ENCODE results near the gene THUMPD3. TPM values are rescaled to one million over a fixed set of nuclear protein-coding genes. Genes with fewer than 3 reads are reported as not detected.

THUMPD3 gene
- total and polyA plus RNA-seq, 9 of the 15 experiments (the other 6 are each of a cell fraction or from before 2014, with no cell fraction given) = 58.3 to 132 (median 113) TPM

GRCh38 chr3:9346141-9346540, 16.7 kb upstream of the THUMPD3 start:
- H4K20me1 ChIP-seq (replicated peaks; ENCODE audit: control insufficient read depth, insufficient read depth, low read length) = no peaks in the 10 kb centered on the region
- no peak for ATAC-seq
- intact Hi-C loops (cut with micrococcal nuclease) (no loop called here), in situ Hi-C loops (cut with MboI) (no loop called here)
- no peaks in the 10 kb centered on the region for H3K9me3 ChIP-seq (replicated peaks; ENCODE audit: control insufficient read depth, insufficient read depth, low read depth, low read length)
- POLR2A ChIA-PET = interaction anchor here (0.7 kb wide), 1 partner anchor 308 kb away, joined by 4 read pairs; no protein-coding TSS in a partner anchor
- no peaks in the 10 kb centered on the region for H3K36me3 ChIP-seq (ENCODE audit: control insufficient read depth, insufficient read depth, low read length)
- no peak overlapping the region for H3K9ac ChIP-seq (ENCODE audit: insufficient read depth in 1 of 2, low read depth in 2 of 2, low read length in 2 of 2)
- H3K9me1 ChIP-seq (ENCODE audit: control insufficient read depth, insufficient read depth, low read length) = no peaks in the 10 kb centered on the region
- no peak for DNase-seq (ENCODE audit: extremely low read depth in 1 of 4, low spot score in 3 of 4)
- no peak overlapping the region for H2AFZ ChIP-seq (ENCODE audit: low read depth, low read length)
- H3K4me2 ChIP-seq (ENCODE audit: insufficient read depth, low read length) = no peak overlapping the region
- H3K79me2 ChIP-seq (ENCODE audit: control insufficient read depth, insufficient read depth, low read length) = no peaks in the 10 kb centered on the region
- CTCF ChIA-PET (ENCODE audit: low intra/inter-chr PET ratio) = no interaction called here
- BruUV-seq (replicated peaks) = no TSS peak
- FAIRE-seq = no peak
- no peak overlapping the region for H3K27ac ChIP-seq (ENCODE audit: extremely low read depth, low read depth, low read length)
- H3K4me3 ChIP-seq = no peak overlapping the region
- WGBS (ENCODE audit: insufficient coverage, low coverage, missing lambda C conversion rate) = 47% methylated on average over 1 of the region's 1 CpG
- H3K4me1 ChIP-seq (replicated peaks in 1 of 2; ENCODE audit: control insufficient read depth in 2 of 2, insufficient read depth in 2 of 2, low read length in 2 of 2) = no peaks in the 10 kb centered on the region
- peaks cover 28 to 33% of the 10 kb centered on the region in 2 experiments; a peak in 4 of 5 replicates for H3K27me3 ChIP-seq (ENCODE audit: control insufficient read depth in 2 of 2, insufficient read depth in 2 of 2, low read length in 2 of 2)
- no peak for TF ChIP-seq CTCF (IDR thresholded peaks at IDR 0.05 in 2 of 3, conservative IDR thresholded peaks at IDR 0.05 in 1 of 3; ENCODE audit: insufficient read depth in 2 of 3, low read depth in 1 of 3, low read length in 3 of 3)
- no peak for TF ChIP-seq NCOA6 (IDR thresholded peaks at IDR 0.05)
- no peak for TF ChIP-seq ZBTB12 (CRISPR knock-in tag; IDR thresholded peaks at IDR 0.05)
- TF ChIP-seq SP2 (IDR thresholded peaks at IDR 0.05; ENCODE audit: extremely low read depth, low read depth, low read length, poor library complexity, severe bottlenecking) = no peak
- TF ChIP-seq ZNF431 (CRISPR knock-in tag; IDR thresholded peaks at IDR 0.05) = no peak
- TF ChIP-seq TRIM25 (IDR thresholded peaks at IDR 0.05; ENCODE audit: borderline replicate concordance) = no peak
- TF ChIP-seq CBX2 (IDR thresholded peaks at IDR 0.05; ENCODE audit: insufficient read depth, low read length, poor library complexity, severe bottlenecking) = no peak
- TF ChIP-seq ZFPM2 (CRISPR knock-in tag; IDR thresholded peaks at IDR 0.05) = no peak
- TF ChIP-seq CHCHD3 (CRISPR knock-in tag; IDR thresholded peaks at IDR 0.05) = no peak
- TF ChIP-seq SIN3B (IDR thresholded peaks at IDR 0.05; ENCODE audit: low read depth) = no peak
- no peak for TF ChIP-seq U2AF2 (optimal IDR thresholded peaks at IDR 0.05; ENCODE audit: low read depth, low read length)
- no peak for TF ChIP-seq ZNF41 (CRISPR knock-in tag; conservative IDR thresholded peaks at IDR 0.05)
- no peak for TF ChIP-seq STAT5B (CRISPR knock-in tag; IDR thresholded peaks at IDR 0.05)
- no peak for TF ChIP-seq TFAM (CRISPR knock-in tag; conservative IDR thresholded peaks at IDR 0.05)
- TF ChIP-seq FOXJ3 (CRISPR knock-in tag; IDR thresholded peaks at IDR 0.05) = no peak
- TF ChIP-seq ZFP1 (CRISPR knock-in tag; IDR thresholded peaks at IDR 0.05) = no peak
- no peak for TF ChIP-seq CBFA2T3 (IDR thresholded peaks at IDR 0.05)
- no peak for TF ChIP-seq SFPQ (IDR thresholded peaks at IDR 0.05; ENCODE audit: low read depth, low read length)
